Lung (tissue), 12 donors: ENCODE measurements around the gene PTGDS. TPM values are rescaled to one million over a fixed set of nuclear protein-coding genes. Genes with fewer than 3 reads are reported as not detected.

Experiments used
- ATAC-seq: fragments of 200-7000 bp; cut with Tn5 transposase; one replicate; pipeline ENCODE4 v1.9.1; 2020; ENCODE audit warnings: moderate number of reproducible peaks; ENCODE audit not compliant: insufficient read depth, low FRiP score
- DNase-seq, 3 donors: peaks; one replicate each; pipeline ENCODE4 v3.0.0-alpha.2; 2013 to 2017
- H3K27ac ChIP-seq, 2 donors: one replicate each; pipeline ENCODE4 v1.5.1; 2013; ENCODE audit warnings: mild to moderate bottlenecking in 2 of 2, moderate library complexity in 2 of 2, control low read depth in 1 of 2, inconsistent platforms in 1 of 2, low read depth in 1 of 2, low read length in 1 of 2
- H3K27me3 ChIP-seq, 3 donors: one replicate each; pipeline ENCODE4 v1.5.1; 2013; ENCODE audit warnings: low read length in 2 of 3; ENCODE audit not compliant: control insufficient read depth in 3 of 3, insufficient read depth in 3 of 3
- H3K36me3 ChIP-seq, 4 donors: one replicate each; pipeline ENCODE4 v1.5.1; 2013; ENCODE audit warnings: low read length in 4 of 4, mild to moderate bottlenecking in 1 of 4, moderate library complexity in 1 of 4; ENCODE audit not compliant: control insufficient read depth in 4 of 4, insufficient read depth in 4 of 4
- H3K4me1 ChIP-seq, 5 donors: one replicate each; pipeline ENCODE4 v1.5.1; 2013; ENCODE audit warnings: low read length in 5 of 5, mild to moderate bottlenecking in 2 of 5, moderate library complexity in 1 of 5; ENCODE audit not compliant: control insufficient read depth in 5 of 5, insufficient read depth in 5 of 5
- H3K4me3 ChIP-seq: one replicate; pipeline ENCODE4 v1.5.1; 2013; ENCODE audit warnings: mild to moderate bottlenecking, control low read depth, moderate library complexity
- H3K9ac ChIP-seq, 2 donors: one replicate each; pipeline ENCODE4 v1.5.1; 2013; ENCODE audit warnings: low read length in 2 of 2, control low read depth in 1 of 2; ENCODE audit not compliant: insufficient read depth in 1 of 2
- H3K9me3 ChIP-seq, 4 donors: one replicate each; pipeline ENCODE4 v1.5.1; 2013; ENCODE audit warnings: low read length in 3 of 4, mild to moderate bottlenecking in 1 of 4, moderate library complexity in 1 of 4; ENCODE audit not compliant: control insufficient read depth in 4 of 4, insufficient read depth in 3 of 4
- WGBS, 2 donors: extraction: QIAGEN DNeasy Blood & Tissue Kit; methylation state at CpG; one replicate each; pipeline ENCODE4 v1.1.7; 2013; 5-methylcytosine and 5-hydroxymethylcytosine counted together
- polyA plus RNA-seq, 2 donors: library from polyadenylated mRNA; stranded (reverse); fragments of 200-250 nt; gene quantifications; one replicate each; pipeline ENCODE4 v1.2.1, GENCODE V29; 2013
- total RNA-seq, 2 donors: library from RNA; depleted of rRNA in 1 of 2; stranded (reverse); fragments of >200 nt in 1 of 2; gene quantifications; one replicate each; pipeline ENCODE4 v1.2.1, GENCODE V29; 2014 to 2021
- TF ChIP-seq, protein P1 (sequence below): IDR thresholded peaks from 2 replicates; pipeline ENCODE4 v1.5.1; 2012; ENCODE audit warnings: mild to moderate bottlenecking; ENCODE audit errors: control extremely low read depth, extremely low read depth
- donor health status: control.
- donor health status: control.
- donor health status: Bipolar disorder and iron deficiency.
- donor health status: healthy.
- donor health status: DM: yes; HTN: yes; CAD: no.

PTGDS gene
- total and polyA plus RNA-seq, 4 donors: 19.4 to 159 (median 93.7) TPM

GRCh38 chr9:137009217-137009616 lies 31.9 kb downstream of the PTGDS start:
- WGBS, 2 donors: 94 to 96% methylated on average over 14 to 18 of the region's 18 CpGs
- no peak overlapping the region for H3K27ac ChIP-seq
- peaks cover 0 to 6% (median 0%) of the 10 kb centered on the region in 5 donors for H3K4me1 ChIP-seq
- TF ChIP-seq, protein P1, sequence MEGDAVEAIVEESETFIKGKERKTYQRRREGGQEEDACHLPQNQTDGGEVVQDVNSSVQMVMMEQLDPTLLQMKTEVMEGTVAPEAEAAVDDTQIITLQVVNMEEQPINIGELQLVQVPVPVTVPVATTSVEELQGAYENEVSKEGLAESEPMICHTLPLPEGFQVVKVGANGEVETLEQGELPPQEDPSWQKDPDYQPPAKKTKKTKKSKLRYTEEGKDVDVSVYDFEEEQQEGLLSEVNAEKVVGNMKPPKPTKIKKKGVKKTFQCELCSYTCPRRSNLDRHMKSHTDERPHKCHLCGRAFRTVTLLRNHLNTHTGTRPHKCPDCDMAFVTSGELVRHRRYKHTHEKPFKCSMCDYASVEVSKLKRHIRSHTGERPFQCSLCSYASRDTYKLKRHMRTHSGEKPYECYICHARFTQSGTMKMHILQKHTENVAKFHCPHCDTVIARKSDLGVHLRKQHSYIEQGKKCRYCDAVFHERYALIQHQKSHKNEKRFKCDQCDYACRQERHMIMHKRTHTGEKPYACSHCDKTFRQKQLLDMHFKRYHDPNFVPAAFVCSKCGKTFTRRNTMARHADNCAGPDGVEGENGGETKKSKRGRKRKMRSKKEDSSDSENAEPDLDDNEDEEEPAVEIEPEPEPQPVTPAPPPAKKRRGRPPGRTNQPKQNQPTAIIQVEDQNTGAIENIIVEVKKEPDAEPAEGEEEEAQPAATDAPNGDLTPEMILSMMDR: no peak
- peaks cover 0 to 2% (median 0%) of the 10 kb centered on the region in 4 donors for H3K9me3 ChIP-seq
- no peak overlapping the region for H3K4me3 ChIP-seq
- no peak overlapping the region for H3K9ac ChIP-seq
- no peak for ATAC-seq
- H3K27me3 ChIP-seq: no peaks in the 10 kb centered on the region
- DNase-seq: no peak
- H3K36me3 ChIP-seq: peaks cover 0 to 40% (median 5%) of the 10 kb centered on the region in 4 donors

GRCh38 chr9:137009938-137010732 lies 32.8 kb downstream of the PTGDS start:
- no peak overlapping the region for H3K27ac ChIP-seq
- ATAC-seq (no peak), DNase-seq (no peak)
- TF ChIP-seq, protein P1: no peak
- WGBS, 2 donors: 95 to 96% methylated on average over 48 to 49 of the region's 49 CpGs
- peaks cover 0 to 48% (median 5%) of the 10 kb centered on the region in 4 donors for H3K36me3 ChIP-seq
- H3K27me3 ChIP-seq: no peaks in the 10 kb centered on the region
- H3K9ac ChIP-seq: no peak overlapping the region
- peaks cover 0 to 6% (median 0%) of the 10 kb centered on the region in 5 donors for H3K4me1 ChIP-seq
- H3K9me3 ChIP-seq: peaks cover 0 to 1% (median 0%) of the 10 kb centered on the region in 4 donors
- no peak overlapping the region for H3K4me3 ChIP-seq

DNA sequence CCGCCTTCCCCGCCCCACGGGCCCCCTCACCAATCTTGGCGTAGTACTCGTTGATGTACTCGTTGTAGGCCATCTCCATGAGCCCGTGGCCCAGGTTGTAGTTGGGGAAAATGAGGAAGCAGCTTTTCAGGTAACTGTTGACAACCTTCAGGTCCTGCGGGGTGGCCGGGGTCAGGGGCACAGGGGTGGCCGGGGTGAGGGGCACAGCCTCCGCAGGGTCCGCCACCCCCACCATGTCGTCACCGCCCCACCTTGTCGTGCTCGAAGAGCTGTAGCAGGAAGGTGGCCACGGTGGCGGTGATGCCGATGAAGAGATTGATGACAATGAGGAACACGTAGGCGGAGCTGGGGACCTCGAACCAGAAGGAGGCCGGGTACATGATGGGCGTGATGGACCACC lies 33.9 kb downstream of the PTGDS start:
- no peak overlapping the region for H3K27ac ChIP-seq
- no peaks in the 10 kb centered on the region for H3K27me3 ChIP-seq
- no peak overlapping the region for H3K4me3 ChIP-seq
- H3K9ac ChIP-seq: no peak overlapping the region
- H3K4me1 ChIP-seq: peaks cover 0 to 6% (median 0%) of the 10 kb centered on the region in 5 donors
- DNase-seq (no peak), ATAC-seq (no peak)
- H3K9me3 ChIP-seq: no peaks in the 10 kb centered on the region
- TF ChIP-seq, protein P1: no peak
- H3K36me3 ChIP-seq: peaks cover 0 to 57% (median 7%) of the 10 kb centered on the region in 4 donors
- WGBS, 2 donors: 94 to 95% methylated on average over 24 of the region's 24 CpGs
